NCI-H82 treated with DMSO at 0.1 percent for 48 hours (cell line): ENCODE results near the gene NALF2.

Experiments used
- DNase-seq: peaks from one replicate; lab custom pipeline; 2025; ENCODE audit not compliant: unreplicated experiment; lab: John Stamatoyannopoulos, UW

NALF2 gene

GRCh38 chrX:69503782-69504625 lies at the start of gene NALF2:
Gene NALF2 (plus strand): TSS chrX:69504326. CDS start chrX:69505283, 957 bp downstream.
- peak; percentile 73 for DNase-seq

- DNase-seq, result no peak
Observed at GRCh38 chrX:69457756-69458155, 46.4 kb upstream of the NALF2 start.

- DNase-seq, result no peak
Observed at GRCh38 chrX:69466546-69466945, 37.6 kb upstream of the NALF2 start.

GRCh38 chrX:69469975-69470374 lies 34.2 kb upstream of the NALF2 start:
- DNase-seq, result no peak

- DNase-seq, result no peak
Observed at GRCh38 chrX:69489625-69490024, 14.5 kb upstream of the NALF2 start.

- no peak for DNase-seq
Observed at GRCh38 chrX:69493193-69493592, 10.9 kb upstream of the NALF2 start.

- no peak for DNase-seq
Observed at GRCh38 chrX:69493766-69494165, 10.4 kb upstream of the NALF2 start.

GRCh38 chrX:69496183-69496582 lies 7.9 kb upstream of the NALF2 start:
- DNase-seq, result no peak

GRCh38 chrX:69501429-69501828 lies 2.7 kb upstream of the NALF2 start:
- DNase-seq, result peak; percentile 10

GRCh38 chrX:69503228-69503781 lies 821 bp upstream of the NALF2 start:
- peak; percentile 90 for DNase-seq

GRCh38 chrX:69504626-69505612 lies 793 bp downstream of the NALF2 start:
- no peak for DNase-seq

GRCh38 chrX:69505772-69506616 lies 1.9 kb downstream of the NALF2 start:
- DNase-seq, result no peak

GRCh38 chrX:69506617-69507499 lies 2.7 kb downstream of the NALF2 start:
- DNase-seq, result no peak

- no peak for DNase-seq
Observed at GRCh38 chrX:69507500-69507789, 3.3 kb downstream of the NALF2 start.

GRCh38 chrX:69508610-69509009 lies 4.5 kb downstream of the NALF2 start:
- no peak for DNase-seq

GRCh38 chrX:69510137-69510715 lies 6.1 kb downstream of the NALF2 start:
- no peak for DNase-seq

- DNase-seq, result no peak
Observed at GRCh38 chrX:69510914-69511513, 6.9 kb downstream of the NALF2 start.

GRCh38 chrX:69522052-69522451 lies 17.9 kb downstream of the NALF2 start:
- no peak for DNase-seq

- DNase-seq, result no peak
Observed at GRCh38 chrX:69523314-69523713, 19.2 kb downstream of the NALF2 start.
